MM.1S (cell line): ENCODE measurements around the gene CSNK1A1.

Source experiments
- DNase-seq: peaks from one replicate; pipeline ENCODE4 v3.0.0-alpha.2; 2015
- H2AFZ ChIP-seq: fragments of 300-600 bp; sonication (generic); 2 replicates; pipeline ENCODE4 v1.6.0; 2016; ENCODE audit warnings: antibody characterized with exemption, low read length
- H3F3A ChIP-seq: fragments of 300-600 bp; sonication (generic); 2 replicates; pipeline ENCODE4 v1.6.1; 2016; ENCODE audit warnings: mild to moderate bottlenecking, antibody characterized with exemption, low read length, moderate library complexity, mixed read lengths; ENCODE audit not compliant: insufficient read depth
- H3K27ac ChIP-seq: fragments of 300-600 bp; sonication (generic); 2 replicates; pipeline ENCODE4 v1.5.1; 2016; ENCODE audit warnings: mild to moderate bottlenecking, low read length
- H3K27me3 ChIP-seq: fragments of 300-600 bp; sonication (generic); replicated peaks from 2 replicates; pipeline ENCODE4 v1.6.0; 2016; ENCODE audit warnings: low read length; ENCODE audit not compliant: insufficient read depth
- H3K36me3 ChIP-seq: fragments of 300-600 bp; sonication (generic); replicated peaks from 2 replicates; pipeline ENCODE4 v1.6.1; 2016; ENCODE audit warnings: mild to moderate bottlenecking, low read length, mixed read lengths; ENCODE audit not compliant: insufficient read depth
- H3K4me1 ChIP-seq: fragments of 300-600 bp; sonication (generic); 2 replicates; pipeline ENCODE4 v1.6.1; 2016; ENCODE audit warnings: low read length, mixed read lengths
- H3K4me2 ChIP-seq: fragments of 300-600 bp; sonication (generic); 2 replicates; pipeline ENCODE4 v1.6.0; 2016; ENCODE audit warnings: low read depth, low read length
- H3K4me3 ChIP-seq: fragments of 300-600 bp; sonication (generic); 2 replicates; pipeline ENCODE4 v1.5.1; 2016; ENCODE audit warnings: low read length, mixed read lengths
- H3K79me2 ChIP-seq: fragments of 300-600 bp; sonication (generic); 2 replicates; pipeline ENCODE4 v1.6.1; 2016; ENCODE audit warnings: mixed run types, low read length, mixed read lengths
- H3K9ac ChIP-seq: fragments of 300-600 bp; sonication (generic); 2 replicates; pipeline ENCODE4 v1.6.1; 2016; ENCODE audit warnings: low read length, mixed read lengths
- H3K9me2 ChIP-seq: fragments of 300-600 bp; sonication (generic); replicated peaks from 2 replicates; pipeline ENCODE4 v1.6.1; 2016; ENCODE audit warnings: mild to moderate bottlenecking, low read length, mixed read lengths; ENCODE audit not compliant: insufficient read depth
- H3K9me3 ChIP-seq: fragments of 300-600 bp; sonication (generic); replicated peaks from 2 replicates; pipeline ENCODE4 v1.6.1; 2016; ENCODE audit warnings: mild to moderate bottlenecking, low read length, mixed read lengths; ENCODE audit not compliant: insufficient read depth
- H4K20me1 ChIP-seq: fragments of 300-600 bp; sonication (generic); 2 replicates; pipeline ENCODE4 v1.6.1; 2016; ENCODE audit warnings: mild to moderate bottlenecking, low read length, moderate library complexity, mixed read lengths; ENCODE audit not compliant: insufficient read depth
- CTCF ChIP-seq: fragments of 300-600 bp; sonication (generic); IDR thresholded peaks from 2 replicates; pipeline ENCODE4 v1.5.1; 2016; ENCODE audit warnings: antibody characterized with exemption, low read length, mixed read lengths
- EZH2 ChIP-seq: fragments of 300-600 bp; sonication (generic); optimal IDR thresholded peaks from 2 replicates; pipeline ENCODE3; 2017; ENCODE audit warnings: low read depth, mild to moderate bottlenecking, antibody characterized with exemption, low read length, mixed read lengths
- EZH2phosphoT487 ChIP-seq: fragments of 300-600 bp; sonication (generic); IDR thresholded peaks from 2 replicates; pipeline ENCODE4 v1.6.1; 2018; ENCODE audit warnings: antibody characterized with exemption, low read length

The CSNK1A1 gene

GRCh38 chr5:149455889-149456409 lies 95.3 kb downstream of the CSNK1A1 start:
- Histone ChIP-seq H3K9me3 (no peaks in the 10 kb centered on the region), H3K36me3 (no peaks in the 10 kb centered on the region), H3K4me1 (peaks cover 5% of the 10 kb centered on the region; the same call in 1 of the 2 replicates), H3K4me2 (no peak overlapping the region), H4K20me1 (no peaks in the 10 kb centered on the region), H2AFZ (no peak overlapping the region), H3K79me2 (no peaks in the 10 kb centered on the region), H3K9me2 (no peaks in the 10 kb centered on the region), H3K27ac (no peak overlapping the region), H3K9ac (no peak overlapping the region), H3K4me3 (no peak overlapping the region), H3F3A (no peaks in the 10 kb centered on the region), H3K27me3 (no peaks in the 10 kb centered on the region)
- DNase-seq, result no peak
- no peak for TF ChIP-seq CTCF
- no peak for TF ChIP-seq EZH2phosphoT487
- no peak for TF ChIP-seq EZH2

- H3K9me3 ChIP-seq, result no peaks in the 10 kb centered on the region
- H3K9me2 ChIP-seq, result no peaks in the 10 kb centered on the region
- H3F3A ChIP-seq, result no peaks in the 10 kb centered on the region
- H3K27ac ChIP-seq, result no peak overlapping the region
- no peaks in the 10 kb centered on the region for H3K36me3 ChIP-seq
- DNase-seq, result no peak
- no peaks in the 10 kb centered on the region for H3K27me3 ChIP-seq
- H2AFZ ChIP-seq, result no peak overlapping the region
- H3K4me3 ChIP-seq, result no peak overlapping the region
- TF ChIP-seq CTCF (no peak), EZH2 (no peak), EZH2phosphoT487 (no peak)
- H3K9ac ChIP-seq, result no peak overlapping the region
- peaks cover 5% of the 10 kb centered on the region; the same call in 1 of the 2 replicates for H3K4me1 ChIP-seq
- H4K20me1 ChIP-seq, result no peaks in the 10 kb centered on the region
- no peak overlapping the region for H3K4me2 ChIP-seq
- no peaks in the 10 kb centered on the region for H3K79me2 ChIP-seq
These were observed 97.4 kb downstream of the CSNK1A1 start for GRCh38 chr5:149453618-149454415.

- no peak for DNase-seq
- TF ChIP-seq EZH2 (no peak), CTCF (no peak), EZH2phosphoT487 (no peak)
- Histone ChIP-seq H3K4me2 (no peak overlapping the region), H3K9me3 (no peaks in the 10 kb centered on the region), H3K9me2 (no peaks in the 10 kb centered on the region), H2AFZ (no peak overlapping the region), H3K36me3 (no peaks in the 10 kb centered on the region), H4K20me1 (no peaks in the 10 kb centered on the region), H3K4me3 (no peak overlapping the region), H3F3A (no peaks in the 10 kb centered on the region), H3K79me2 (no peaks in the 10 kb centered on the region), H3K9ac (no peak overlapping the region), H3K27me3 (no peaks in the 10 kb centered on the region), H3K27ac (no peak overlapping the region), H3K4me1 (peaks cover 5% of the 10 kb centered on the region; the same call in 1 of the 2 replicates)
These were observed 98.3 kb downstream of the CSNK1A1 start for GRCh38 chr5:149452665-149453617.
